NT2/D1 (cell line): ENCODE results near the gene PFN3.

Experiments
- SUZ12 ChIP-seq: IDR thresholded peaks from 2 replicates; pipeline ENCODE4 v1.6.1; 2011; ENCODE audit not compliant: insufficient read length, insufficient read depth; ENCODE audit errors: extremely low read depth
- YY1 ChIP-seq: IDR thresholded peaks from 2 replicates; pipeline ENCODE4 v1.6.1; 2011; ENCODE audit not compliant: insufficient read length, insufficient read depth
- ZNF274 ChIP-seq: IDR thresholded peaks from 2 replicates; pipeline ENCODE4 v1.6.1; 2011; ENCODE audit warnings: mild to moderate bottlenecking, low read depth, low read length

GRCh38 chr5:177369645-177370440, 30.6 kb downstream of the PFN3 start:
- TF ChIP-seq YY1: no peak
- no peak for TF ChIP-seq ZNF274
- TF ChIP-seq SUZ12: no peak
